Mammary epithelial cell (primary cell): ENCODE measurements around the gene ACTL9.

Experiments used
- EZH2 ChIP-seq: IDR thresholded peaks from 2 replicates; pipeline ENCODE4 v1.6.1; 2012; ENCODE audit warnings: low read length, inconsistent platforms, borderline replicate concordance
- TF ChIP-seq, protein P1 (sequence below), 2 donors: IDR thresholded peaks in 1 of 2; conservative IDR thresholded peaks in 1 of 2; 2 replicates each; pipeline ENCODE4 v1.5.1; 2011 to 2012; ENCODE audit warnings: inconsistent platforms in 2 of 2, low read length in 2 of 2, mild to moderate bottlenecking in 2 of 2, control low read depth in 1 of 2, low read depth in 1 of 2; ENCODE audit not compliant: insufficient read depth in 1 of 2; ENCODE audit errors: extremely low read depth in 1 of 2

DNA sequence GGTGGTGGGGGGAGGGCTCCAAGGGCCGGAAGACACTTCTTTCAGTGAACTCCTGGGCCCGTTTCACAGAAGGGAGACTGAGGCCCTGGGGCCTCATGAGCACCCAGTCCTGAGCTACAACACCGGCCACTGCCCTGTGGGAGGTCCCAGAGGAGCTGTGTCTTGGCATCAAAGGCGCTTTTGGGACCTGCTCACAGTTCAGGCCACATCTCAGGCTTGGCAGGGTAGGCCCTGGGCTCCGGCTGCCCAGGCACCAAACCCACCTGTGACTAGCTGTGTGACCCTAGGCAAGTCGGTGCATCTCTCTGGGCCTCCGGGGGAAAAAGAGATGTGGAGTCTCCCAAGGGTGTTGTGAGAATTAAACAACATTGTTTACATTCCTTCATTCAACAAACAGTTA is 38.7 kb downstream of the ACTL9 start:
- TF ChIP-seq, protein P1, sequence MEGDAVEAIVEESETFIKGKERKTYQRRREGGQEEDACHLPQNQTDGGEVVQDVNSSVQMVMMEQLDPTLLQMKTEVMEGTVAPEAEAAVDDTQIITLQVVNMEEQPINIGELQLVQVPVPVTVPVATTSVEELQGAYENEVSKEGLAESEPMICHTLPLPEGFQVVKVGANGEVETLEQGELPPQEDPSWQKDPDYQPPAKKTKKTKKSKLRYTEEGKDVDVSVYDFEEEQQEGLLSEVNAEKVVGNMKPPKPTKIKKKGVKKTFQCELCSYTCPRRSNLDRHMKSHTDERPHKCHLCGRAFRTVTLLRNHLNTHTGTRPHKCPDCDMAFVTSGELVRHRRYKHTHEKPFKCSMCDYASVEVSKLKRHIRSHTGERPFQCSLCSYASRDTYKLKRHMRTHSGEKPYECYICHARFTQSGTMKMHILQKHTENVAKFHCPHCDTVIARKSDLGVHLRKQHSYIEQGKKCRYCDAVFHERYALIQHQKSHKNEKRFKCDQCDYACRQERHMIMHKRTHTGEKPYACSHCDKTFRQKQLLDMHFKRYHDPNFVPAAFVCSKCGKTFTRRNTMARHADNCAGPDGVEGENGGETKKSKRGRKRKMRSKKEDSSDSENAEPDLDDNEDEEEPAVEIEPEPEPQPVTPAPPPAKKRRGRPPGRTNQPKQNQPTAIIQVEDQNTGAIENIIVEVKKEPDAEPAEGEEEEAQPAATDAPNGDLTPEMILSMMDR (conservative IDR thresholded peaks at IDR 0.05 in 1 of 2, IDR thresholded peaks at IDR 0.05 in 1 of 2; ENCODE audit: extremely low read depth in 1 of 2, insufficient read depth in 1 of 2, low read depth in 1 of 2, low read length in 2 of 2) = no peak
- no peak for TF ChIP-seq EZH2
